GM12874 (cell line): ENCODE results near the gene FAM241A.

ENCODE experiments used
- TF ChIP-seq, protein P1 (sequence below): IDR thresholded peaks from 2 replicates; pipeline ENCODE4 v1.5.1; 2011; ENCODE audit warnings: low read depth, mild to moderate bottlenecking, control low read depth, low read length, moderate library complexity; ENCODE audit not compliant: insufficient read depth

FAM241A gene

DNA sequence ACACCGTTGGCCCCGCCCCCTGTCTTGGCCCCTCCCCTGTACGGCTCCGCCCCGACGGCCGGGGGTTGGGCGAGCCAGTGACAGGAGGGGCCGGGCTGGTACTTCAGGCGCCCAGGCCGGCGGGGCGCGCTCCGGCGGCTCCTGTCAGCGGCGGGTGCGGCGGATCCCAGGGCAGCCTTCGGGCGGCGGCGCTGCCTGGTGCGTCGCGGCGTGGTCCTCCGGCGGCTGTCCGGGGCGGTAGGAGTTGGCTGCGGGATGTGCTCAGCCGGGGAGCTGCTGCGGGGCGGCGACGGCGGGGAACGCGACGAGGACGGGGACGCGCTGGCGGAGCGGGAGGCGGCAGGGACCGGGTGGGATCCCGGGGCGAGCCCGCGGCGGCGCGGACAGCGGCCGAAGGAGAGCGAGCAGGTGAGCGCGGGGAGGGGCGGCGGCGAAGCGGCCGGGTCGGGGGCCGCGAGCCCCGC lies at the start of gene FAM241A:
TSS of gene FAM241A (plus strand) at position 129 of the 464 bp plus-strand sequence. CDS start at position 256, 127 bp downstream.
- TF ChIP-seq, protein P1, sequence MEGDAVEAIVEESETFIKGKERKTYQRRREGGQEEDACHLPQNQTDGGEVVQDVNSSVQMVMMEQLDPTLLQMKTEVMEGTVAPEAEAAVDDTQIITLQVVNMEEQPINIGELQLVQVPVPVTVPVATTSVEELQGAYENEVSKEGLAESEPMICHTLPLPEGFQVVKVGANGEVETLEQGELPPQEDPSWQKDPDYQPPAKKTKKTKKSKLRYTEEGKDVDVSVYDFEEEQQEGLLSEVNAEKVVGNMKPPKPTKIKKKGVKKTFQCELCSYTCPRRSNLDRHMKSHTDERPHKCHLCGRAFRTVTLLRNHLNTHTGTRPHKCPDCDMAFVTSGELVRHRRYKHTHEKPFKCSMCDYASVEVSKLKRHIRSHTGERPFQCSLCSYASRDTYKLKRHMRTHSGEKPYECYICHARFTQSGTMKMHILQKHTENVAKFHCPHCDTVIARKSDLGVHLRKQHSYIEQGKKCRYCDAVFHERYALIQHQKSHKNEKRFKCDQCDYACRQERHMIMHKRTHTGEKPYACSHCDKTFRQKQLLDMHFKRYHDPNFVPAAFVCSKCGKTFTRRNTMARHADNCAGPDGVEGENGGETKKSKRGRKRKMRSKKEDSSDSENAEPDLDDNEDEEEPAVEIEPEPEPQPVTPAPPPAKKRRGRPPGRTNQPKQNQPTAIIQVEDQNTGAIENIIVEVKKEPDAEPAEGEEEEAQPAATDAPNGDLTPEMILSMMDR: no peak

DNA sequence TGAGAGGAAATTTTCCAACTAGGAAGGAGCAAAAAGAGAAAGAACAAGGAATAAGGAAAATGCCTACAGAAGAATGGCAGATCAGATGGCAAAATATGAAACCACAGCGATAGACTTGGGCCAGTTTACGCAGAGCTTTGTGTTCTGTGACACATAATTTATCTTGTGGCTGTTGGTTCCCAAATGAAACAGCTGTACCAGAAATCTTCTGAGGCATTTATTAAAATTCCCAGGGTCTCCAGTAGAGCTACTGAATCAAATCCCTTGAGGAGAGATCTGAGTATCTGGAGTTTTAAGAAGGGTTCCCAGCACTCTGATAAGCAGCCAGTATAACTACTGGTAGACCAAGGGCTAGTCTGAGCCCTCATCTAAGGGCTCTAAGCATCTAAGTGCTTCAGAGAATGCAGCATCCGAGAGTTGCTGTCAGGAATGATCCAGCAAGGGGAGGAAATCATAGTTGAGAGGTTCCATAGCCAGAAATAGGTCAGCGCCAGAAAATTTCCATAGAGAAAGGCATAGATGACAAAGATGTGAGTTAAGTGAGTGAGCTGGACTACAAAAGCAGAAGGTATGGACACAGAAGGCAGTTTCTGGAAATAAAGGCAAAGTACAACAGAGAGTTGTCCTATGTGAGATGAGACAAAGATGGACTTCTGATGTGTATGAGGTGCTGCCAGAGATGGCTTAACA lies 46.3 kb upstream of the FAM241A start:
- TF ChIP-seq, protein P1: no peak

DNA sequence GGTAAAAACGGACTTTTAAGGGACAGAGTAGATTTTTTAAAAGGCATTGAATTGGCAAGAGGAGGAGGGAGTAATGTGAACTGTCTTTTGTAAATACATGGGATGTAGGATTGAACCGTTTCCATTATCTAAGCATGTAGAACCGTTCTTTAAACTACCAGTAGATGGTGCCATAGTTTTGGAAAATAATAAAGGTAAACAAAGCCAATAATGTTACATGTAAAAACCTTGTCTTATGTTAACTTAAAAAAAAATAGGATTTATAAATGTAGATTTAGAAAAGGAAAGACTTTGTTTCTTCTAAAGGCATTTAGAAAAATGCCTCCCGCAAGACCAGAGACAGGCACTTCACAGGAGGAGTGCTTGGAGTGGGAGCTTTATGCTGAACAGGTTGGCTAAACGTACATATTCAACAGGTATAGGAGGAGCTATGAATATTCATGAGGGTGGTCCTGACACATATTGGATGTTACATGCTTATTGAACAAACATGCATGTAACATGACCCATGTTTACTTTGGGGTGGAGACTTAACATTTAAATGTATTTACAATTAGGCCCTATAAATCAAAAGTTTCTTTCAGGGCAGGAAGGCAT lies 45.5 kb upstream of the FAM241A start:
- TF ChIP-seq, protein P1: no peak

DNA sequence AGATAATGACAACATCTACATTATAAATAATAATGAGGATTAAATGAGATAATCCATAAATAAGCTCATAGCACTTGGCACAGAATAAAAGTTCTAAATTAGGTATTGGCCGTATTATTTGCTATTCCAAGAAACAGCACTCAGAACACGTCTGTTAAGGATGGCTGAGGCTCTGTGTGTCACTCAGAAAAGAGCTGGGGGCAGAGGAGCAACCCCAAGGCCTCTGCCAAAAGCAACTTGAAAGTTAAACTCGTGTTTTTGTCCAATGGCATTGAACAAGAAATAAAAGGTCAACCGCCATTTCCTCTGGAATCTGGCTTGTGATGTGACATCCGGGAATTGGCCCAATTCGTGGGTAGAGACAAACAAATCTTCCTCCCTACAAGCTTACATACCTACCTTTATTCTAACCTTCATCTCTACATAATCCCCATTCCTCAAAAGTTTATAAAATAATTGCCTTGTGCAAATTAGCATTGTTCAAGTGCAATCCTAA lies 42.3 kb upstream of the FAM241A start:
- TF ChIP-seq, protein P1: no peak

DNA sequence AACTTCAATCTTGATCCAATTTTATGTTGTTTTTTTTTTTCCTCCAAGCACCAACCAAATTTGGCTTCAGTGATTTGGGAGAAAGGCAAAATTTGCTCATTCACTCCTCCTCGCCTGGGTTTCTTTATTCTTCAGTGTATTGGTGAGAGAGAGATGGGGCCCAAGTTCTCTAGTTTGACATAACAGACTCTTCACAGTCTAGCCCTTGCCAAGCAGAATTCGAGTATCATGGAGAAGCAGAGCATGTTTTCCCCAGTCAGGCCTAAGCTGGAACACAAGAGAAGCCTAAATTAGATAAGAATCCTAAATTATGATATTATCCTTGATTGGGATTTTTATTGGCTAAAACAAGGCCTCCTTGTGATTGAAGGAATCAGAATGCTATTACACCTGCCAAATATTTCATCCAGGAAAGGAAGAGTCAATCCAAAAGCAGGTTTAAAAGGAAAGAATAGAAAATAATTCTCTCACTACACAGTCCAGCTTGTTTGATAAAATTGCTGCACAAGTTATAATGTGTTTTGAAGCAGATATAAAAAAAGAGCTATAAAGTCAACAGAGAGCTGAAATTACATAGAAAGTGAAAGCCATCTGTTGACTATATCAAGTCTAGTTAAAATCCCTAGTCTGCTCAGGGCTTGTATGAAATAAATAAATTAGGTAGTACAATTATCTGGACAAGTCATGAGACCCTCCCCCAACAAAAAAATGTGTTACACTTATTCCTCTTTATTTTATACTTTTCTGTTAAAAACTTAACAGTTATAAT lies 39.9 kb upstream of the FAM241A start:
- TF ChIP-seq, protein P1: no peak

DNA sequence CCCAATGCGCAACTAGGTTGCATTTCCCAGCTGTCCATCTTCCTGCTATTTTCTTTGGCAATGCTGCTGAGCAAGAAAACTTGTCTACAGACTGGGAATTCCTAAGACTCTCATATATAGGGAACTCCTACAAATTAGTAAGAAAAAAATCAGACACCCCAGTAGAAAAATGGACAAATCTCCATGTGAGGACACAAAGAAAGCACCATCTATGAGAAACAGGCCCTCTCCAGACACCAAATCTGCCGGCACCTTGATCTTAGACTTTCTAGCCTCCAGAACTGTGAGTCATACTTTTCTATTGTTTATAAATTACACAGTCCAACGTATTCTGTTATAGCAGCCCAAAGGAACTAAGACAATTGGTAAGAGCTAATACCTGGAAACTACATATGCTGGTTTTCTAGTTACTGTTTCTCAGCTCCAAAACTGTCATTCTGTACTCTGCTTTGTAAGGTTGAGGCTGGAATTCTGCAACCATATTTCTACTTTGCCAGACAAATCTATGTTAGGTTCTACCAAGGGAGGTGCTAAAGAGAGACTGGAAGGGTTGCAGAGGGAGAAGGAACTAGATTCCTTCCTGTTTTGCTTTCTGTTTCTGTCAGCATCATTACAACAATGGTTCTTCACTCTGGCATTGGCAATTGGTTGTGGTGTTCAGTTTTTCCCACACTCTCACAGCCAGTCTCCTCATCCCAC lies 35.7 kb upstream of the FAM241A start:
- TF ChIP-seq, protein P1: no peak
